ENCODE data around the gene SPEN.

Gene SPEN

DNA sequence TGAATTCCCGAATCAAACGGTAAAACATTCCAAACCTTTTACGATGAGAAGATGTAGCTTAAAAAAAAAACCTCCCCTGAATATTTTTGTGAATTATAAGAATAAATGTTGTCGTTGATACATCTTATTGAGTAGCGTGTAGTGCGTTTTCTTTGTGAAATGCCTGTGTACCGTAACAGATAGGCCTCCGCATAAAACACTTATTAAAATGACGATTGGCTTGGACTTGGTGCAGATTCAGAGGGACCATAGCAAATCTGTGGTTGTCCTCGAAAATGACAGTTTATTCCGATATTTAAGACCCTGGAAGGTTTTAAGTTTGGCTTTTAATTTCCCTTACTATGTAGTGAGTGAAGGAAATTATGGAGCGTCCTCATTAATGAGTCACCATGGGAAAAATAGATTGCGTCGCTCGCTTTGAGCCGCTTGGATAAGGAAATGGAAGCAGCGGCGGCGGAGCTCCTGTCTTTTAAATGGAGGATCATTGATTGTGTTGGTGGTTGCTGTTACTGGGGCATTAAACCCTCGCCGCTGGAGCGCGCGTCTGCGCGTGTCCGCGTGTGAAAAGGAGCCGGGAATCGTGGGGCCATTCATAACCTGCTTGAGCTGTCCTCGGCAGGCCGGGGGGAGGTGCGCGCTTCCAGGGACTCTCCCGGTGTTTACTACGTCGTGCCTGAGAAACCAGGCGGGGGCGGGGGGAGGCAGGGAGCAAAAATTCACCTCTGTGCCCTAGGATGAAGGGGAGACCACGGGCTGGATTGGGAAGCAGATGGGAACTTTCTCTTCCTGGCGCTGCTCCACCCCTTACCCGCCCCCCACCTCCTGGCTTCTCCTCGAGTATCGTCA lies 1.6 kb downstream of the SPEN start:
- no peak for TF ChIP-seq CTCF (IDR thresholded peaks at IDR 0.05; ENCODE audit: low read depth, low read length, missing control alignments)
- H3K4me3 ChIP-seq (ENCODE audit: low read depth, low read length): peak overlapping the region; percentile 90
- in situ Hi-C loops (cut with HindIII; ENCODE audit: low sequenced_read_pairs): no loop called here
- peak; percentile 62 for DNase-seq (ENCODE audit: low read depth)

DNA sequence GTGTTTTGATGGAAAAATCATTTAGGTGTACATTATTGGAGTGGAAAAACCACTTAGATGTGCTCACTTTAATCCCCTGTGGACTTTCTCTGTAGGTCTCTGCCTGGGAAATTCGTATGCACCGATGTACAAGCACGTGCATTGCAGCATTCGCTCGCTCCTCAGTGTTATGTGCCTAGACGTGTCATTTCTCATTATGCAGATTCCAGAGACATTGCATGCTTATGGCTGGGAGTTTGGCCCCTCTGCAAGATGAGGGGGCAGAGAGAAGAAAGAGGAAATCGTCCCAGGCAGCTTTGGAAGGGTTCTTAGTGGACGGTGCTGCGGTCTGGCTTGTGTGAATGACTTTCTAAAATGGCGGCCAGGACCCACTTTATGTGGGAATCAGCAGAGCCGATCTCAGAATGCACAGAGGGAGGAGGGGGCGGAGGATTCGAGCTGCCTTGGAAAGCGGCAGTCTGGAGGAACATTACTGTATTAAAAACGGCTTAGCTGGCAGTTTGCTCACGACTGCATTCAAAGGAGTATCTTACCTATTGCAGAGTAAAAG lies 2.3 kb downstream of the SPEN start:
- in situ Hi-C loops (cut with HindIII; ENCODE audit: low sequenced_read_pairs): no loop called here
- peak overlapping the region; percentile 90 for H3K4me3 ChIP-seq (ENCODE audit: low read depth, low read length)
- no peak for TF ChIP-seq CTCF (IDR thresholded peaks at IDR 0.05; ENCODE audit: low read depth, low read length, missing control alignments)
- DNase-seq (ENCODE audit: low read depth): no peak

DNA sequence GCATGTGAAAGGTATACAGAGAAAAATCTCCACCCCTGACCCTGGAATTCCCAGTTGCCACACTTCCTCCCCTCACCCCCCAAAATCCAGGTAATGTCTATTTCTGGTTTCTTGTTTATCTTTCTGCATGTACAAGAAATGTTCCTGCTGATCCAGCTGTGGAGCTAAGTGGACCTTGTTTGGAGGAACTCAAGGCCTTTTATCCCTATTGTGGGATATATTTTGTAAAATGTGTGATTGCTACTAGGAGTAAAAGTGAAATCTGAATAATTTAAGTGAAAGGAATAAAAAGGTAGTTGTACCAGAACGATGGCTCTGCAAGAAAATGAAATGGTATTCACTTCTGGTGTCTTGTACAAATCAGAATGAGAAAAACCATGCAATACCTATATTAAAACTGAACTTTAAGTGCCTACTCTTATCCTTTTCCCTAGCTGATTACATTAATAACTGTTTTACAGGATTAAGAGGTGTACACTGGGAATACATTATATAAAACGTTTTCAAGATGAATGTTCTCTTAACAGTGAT lies 3.0 kb downstream of the SPEN start:
- DNase-seq (ENCODE audit: low read depth): no peak
- TF ChIP-seq CTCF (IDR thresholded peaks at IDR 0.05; ENCODE audit: low read depth, low read length, missing control alignments): no peak
- in situ Hi-C loops (cut with HindIII; ENCODE audit: low sequenced_read_pairs): no loop called here
- peak overlapping the region; percentile 90 for H3K4me3 ChIP-seq (ENCODE audit: low read depth, low read length)

DNA sequence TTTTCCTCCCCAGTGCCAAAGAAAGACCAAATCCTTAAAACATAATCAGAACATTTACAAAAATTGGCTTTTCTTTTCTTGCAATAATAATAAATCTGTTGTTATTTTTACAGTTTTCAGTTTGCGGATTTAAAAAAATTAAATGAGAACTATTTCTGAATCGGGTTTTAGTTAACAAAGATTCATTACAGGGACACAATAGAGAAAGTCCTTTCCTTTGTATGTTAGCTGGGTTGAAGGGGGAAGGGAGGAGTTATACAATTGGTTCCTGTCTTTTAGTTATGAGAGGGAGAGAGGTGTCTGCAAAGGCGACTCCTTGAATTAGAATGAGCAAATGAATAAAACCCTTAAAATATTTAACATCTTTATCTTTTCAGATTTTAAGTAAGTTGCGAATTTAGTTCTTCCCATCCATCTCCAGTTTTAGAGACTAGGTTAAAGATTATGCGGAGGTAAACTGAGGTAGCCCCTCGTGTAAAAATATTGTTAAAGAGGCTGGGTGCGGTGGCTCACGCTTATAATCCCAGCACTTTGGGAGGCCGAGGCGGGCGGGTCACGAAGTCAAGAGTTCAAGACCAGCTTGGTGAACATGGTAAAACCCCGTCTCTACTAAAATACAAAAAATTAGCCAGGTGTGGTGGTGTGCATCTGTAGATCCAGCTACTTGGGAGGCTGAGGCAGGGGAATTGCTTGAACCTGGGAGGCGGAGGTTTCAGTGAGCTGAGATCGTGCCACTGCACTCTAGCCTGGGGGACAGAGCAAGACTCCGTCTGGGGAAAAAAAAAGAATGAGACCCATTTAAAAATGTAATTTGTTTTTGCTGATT lies 3.9 kb downstream of the SPEN start:
- H3K4me3 ChIP-seq (ENCODE audit: low read depth, low read length): peak overlapping the region; percentile 9
- no peak for TF ChIP-seq CTCF (IDR thresholded peaks at IDR 0.05; ENCODE audit: low read depth, low read length, missing control alignments)
- in situ Hi-C loops (cut with HindIII; ENCODE audit: low sequenced_read_pairs): no loop called here
- DNase-seq (ENCODE audit: low read depth): no peak

DNA sequence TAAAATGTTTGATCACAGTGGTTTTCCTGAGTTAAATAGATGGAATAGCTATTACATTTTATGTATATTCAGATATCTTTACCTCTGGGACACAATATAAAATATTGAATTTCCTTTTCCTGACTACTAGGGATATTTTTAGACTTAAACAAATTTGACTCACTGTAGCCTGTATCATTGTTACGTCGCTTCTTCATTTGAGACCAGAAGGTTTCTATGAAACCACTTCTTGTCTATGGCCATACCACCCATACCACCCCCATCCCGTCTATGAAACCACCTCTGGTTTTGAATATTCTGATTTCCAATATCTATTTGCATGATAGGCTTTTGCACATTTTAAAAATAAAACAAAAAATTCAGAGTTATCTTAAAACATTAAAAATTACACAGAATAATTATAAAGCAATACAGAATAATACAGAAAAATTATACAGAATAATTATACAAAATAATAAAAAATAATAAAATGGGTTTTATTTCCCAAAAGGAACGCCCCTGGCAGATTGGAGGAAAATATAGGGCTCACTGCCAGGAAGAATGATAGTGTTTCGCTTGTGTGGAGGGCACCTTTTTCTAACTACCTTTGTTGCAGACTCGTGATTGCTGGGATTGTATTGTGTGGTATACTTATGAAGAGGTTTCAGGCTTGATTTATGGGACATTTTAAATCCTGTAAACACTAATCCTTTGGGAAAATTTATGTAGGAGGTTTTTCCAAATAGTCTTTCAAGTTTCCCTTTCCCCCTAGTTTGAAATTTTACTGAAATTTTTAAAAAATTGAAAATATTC lies 4.7 kb downstream of the SPEN start:
- in situ Hi-C loops (cut with HindIII; ENCODE audit: low sequenced_read_pairs): no loop called here
- no peak for TF ChIP-seq CTCF (IDR thresholded peaks at IDR 0.05; ENCODE audit: low read depth, low read length, missing control alignments)
- no peak for DNase-seq (ENCODE audit: low read depth)
- H3K4me3 ChIP-seq (ENCODE audit: low read depth, low read length): no peak overlapping the region

Data from astrocyte of the cerebellum (primary cell).